IPS DF 6.9 (cell line): ENCODE data around the gene SLC23A1.

Experiments
- DNase-seq: peaks from one replicate; pipeline ENCODE4 v3.0.0-alpha.2; 2013; ENCODE audit warnings: low read depth, low spot score
- H3K27ac ChIP-seq: one replicate; pipeline ENCODE4 v1.5.1; 2013; ENCODE audit warnings: low read length, control low read depth
- H3K27me3 ChIP-seq: 2 replicates; pipeline ENCODE4 v1.6.1; 2013; ENCODE audit warnings: mild to moderate bottlenecking, low read length; ENCODE audit not compliant: control insufficient read depth, insufficient read depth
- H3K36me3 ChIP-seq: 2 replicates; pipeline ENCODE4 v1.6.1; 2013; ENCODE audit warnings: low read length; ENCODE audit not compliant: control insufficient read depth, insufficient read depth
- H3K4me1 ChIP-seq: 2 replicates; pipeline ENCODE4 v1.6.1; 2013; ENCODE audit warnings: low read length; ENCODE audit not compliant: control insufficient read depth, insufficient read depth
- H3K4me3 ChIP-seq: 2 replicates; pipeline ENCODE4 v1.5.1; 2013; ENCODE audit warnings: mild to moderate bottlenecking, low read length
- H3K9me3 ChIP-seq: 2 replicates; pipeline ENCODE4 v1.6.1; 2013; ENCODE audit warnings: low read length, inconsistent platforms; ENCODE audit not compliant: control insufficient read depth, insufficient read depth
- WGBS: extraction: QIAGEN DNeasy Blood & Tissue Kit; methylation state at CpG from one replicate; pipeline ENCODE4 v1.1.7; 2013; ENCODE audit warnings: mixed read lengths, missing lambda C conversion rate; ENCODE audit not compliant: insufficient read length, insufficient coverage; 5-methylcytosine and 5-hydroxymethylcytosine counted together

SLC23A1 gene

DNA sequence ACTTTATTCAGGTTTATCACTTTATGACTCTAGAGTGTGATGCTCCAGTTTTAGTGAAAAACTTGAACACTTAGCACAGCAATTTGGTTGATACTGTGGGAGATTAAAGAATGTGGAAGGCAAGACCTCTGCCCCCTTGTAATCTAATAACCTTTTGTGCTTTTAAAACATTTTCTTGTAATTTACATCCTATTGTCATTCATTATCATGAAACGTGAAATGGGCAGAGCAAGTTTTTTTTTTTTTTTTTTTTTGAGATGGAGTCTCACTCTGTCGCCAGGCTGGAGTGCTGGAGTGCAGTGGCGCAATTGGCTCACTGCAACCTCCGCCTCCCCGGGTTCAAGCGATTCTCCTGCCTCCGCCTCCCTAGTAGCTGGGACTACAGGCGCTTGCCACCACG, 39.6 kb downstream of the SLC23A1 start:
- WGBS: no CpG with 5 or more reads among the region's 9 CpGs
- Histone ChIP-seq H3K9me3 (no peaks in the 10 kb centered on the region), H3K27me3 (no peaks in the 10 kb centered on the region), H3K36me3 (no peaks in the 10 kb centered on the region), H3K4me3 (no peak overlapping the region), H3K4me1 (no peaks in the 10 kb centered on the region), H3K27ac (no peak overlapping the region)
- DNase-seq: no peak

GRCh38 chr5:139342423-139342723, 40.7 kb downstream of the SLC23A1 start:
- no peak overlapping the region for H3K27ac ChIP-seq
- H3K36me3 ChIP-seq: no peaks in the 10 kb centered on the region
- H3K27me3 ChIP-seq: no peaks in the 10 kb centered on the region
- no peaks in the 10 kb centered on the region for H3K4me1 ChIP-seq
- peak overlapping the region; percentile 89; the same call in 1 of the 2 replicates for H3K4me3 ChIP-seq
- DNase-seq: no peak
- WGBS: no CpG with 5 or more reads among the region's 16 CpGs
- H3K9me3 ChIP-seq: no peaks in the 10 kb centered on the region

DNA sequence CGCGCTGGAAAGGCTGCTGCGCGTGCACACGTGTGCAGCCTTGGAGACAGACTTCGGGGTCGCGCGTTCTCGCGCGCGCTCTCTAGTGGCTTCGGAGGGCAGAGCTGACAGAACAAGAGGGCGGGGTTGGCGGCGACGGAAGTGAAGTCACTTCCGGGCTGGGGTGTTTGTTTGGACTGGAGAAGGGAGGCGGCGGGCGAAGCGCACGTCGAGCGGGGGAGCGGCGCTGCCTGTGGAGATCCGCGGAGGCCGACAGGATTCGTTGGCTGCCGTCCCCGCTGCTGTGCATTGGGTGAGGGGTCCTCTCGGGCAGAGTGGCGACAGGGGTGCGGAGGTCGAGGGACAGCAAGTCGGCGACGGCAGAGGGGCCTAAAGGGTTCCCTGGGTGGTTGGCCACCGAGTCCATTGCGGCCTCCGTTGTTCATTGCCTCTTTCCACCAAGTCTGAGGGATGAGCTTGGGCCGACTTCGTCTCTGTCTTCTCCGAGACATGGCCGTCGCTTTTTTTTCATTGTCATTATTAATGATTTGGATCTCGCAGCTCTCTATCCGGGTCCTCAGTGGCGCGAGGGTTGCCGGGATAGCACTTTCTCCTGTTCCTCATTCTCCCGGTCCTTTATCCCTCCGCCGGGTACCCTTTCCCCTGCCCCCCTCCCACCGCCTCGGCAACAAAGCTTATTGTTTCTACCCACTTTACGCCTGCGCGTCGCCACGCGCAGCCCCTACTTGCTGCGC, 41.2 kb downstream of the SLC23A1 start, which contains the start of gene PAIP2:
Gene PAIP2, plus strand, starts transcription at position 166 of the 734 bp plus-strand sequence. CDS start 21,931 bp downstream, outside the sequence.
- Histone ChIP-seq H3K4me3 (peak within 1 kb of the TSS; percentile 89), H3K4me1 (no peaks in the 10 kb centered on the region), H3K36me3 (no peaks in the 10 kb centered on the region), H3K27me3 (no peaks in the 10 kb centered on the region), H3K9me3 (no peaks in the 10 kb centered on the region), H3K27ac (no peak within 1 kb of the TSS)
- no CpG with 5 or more reads among the region's 66 CpGs for WGBS
- peak; percentile 96 for DNase-seq

DNA sequence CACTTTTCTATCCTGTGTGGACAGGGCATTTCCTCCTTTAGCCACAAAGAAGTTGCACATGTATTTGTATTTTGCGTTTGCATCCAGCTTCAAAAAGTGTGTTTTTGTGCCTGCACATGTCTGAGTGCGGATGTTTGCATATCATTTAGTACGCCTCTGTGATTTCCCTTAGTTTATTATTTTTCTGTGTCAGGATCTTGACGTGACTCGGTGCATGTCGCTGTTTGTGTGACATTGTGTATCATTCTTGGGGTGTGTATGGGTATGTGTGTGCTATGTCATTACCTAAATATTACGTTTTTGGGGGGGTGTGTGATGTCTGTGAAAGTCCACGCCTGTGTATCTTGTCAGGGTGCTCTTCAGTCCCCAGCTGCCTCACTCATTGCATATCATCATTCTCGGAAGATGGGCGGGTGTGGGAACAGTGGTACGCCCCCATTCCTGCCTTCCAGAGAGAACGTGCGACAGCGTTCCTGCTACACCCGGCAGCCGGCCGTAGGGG, 41.9 kb downstream of the SLC23A1 start:
- no peaks in the 10 kb centered on the region for H3K4me1 ChIP-seq
- no peak for DNase-seq
- H3K9me3 ChIP-seq: no peaks in the 10 kb centered on the region
- no peaks in the 10 kb centered on the region for H3K27me3 ChIP-seq
- WGBS: no CpG with 5 or more reads among the region's 17 CpGs
- H3K36me3 ChIP-seq: no peaks in the 10 kb centered on the region
- no peak overlapping the region for H3K27ac ChIP-seq
- peak overlapping the region; percentile 22; the same call in 1 of the 2 replicates for H3K4me3 ChIP-seq

DNA sequence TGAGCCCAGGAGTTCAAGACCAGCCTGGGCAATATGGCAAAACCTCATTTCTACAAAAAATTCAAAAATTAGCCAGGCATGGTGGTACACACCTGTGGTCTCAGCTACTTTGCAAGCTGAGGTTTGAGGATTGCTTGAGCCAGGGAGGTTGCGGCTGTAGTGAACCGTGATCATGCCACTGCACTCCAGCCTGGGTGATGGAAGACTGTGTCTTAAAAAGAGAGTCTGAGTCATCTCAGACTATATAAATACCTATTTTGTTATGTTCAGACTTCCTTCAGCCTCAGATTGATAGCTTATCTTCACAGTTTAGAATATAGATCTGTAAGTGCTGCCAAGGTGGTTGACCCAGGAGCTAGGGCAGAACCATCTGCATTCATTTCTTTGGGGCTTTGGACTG, 43.0 kb downstream of the SLC23A1 start:
- no peaks in the 10 kb centered on the region for H3K9me3 ChIP-seq
- no peaks in the 10 kb centered on the region for H3K27me3 ChIP-seq
- H3K27ac ChIP-seq: no peak overlapping the region
- no peak for DNase-seq
- H3K4me1 ChIP-seq: no peaks in the 10 kb centered on the region
- no peak overlapping the region for H3K4me3 ChIP-seq
- WGBS: no CpG with 5 or more reads among the region's 2 CpGs
- no peaks in the 10 kb centered on the region for H3K36me3 ChIP-seq

- no peak for DNase-seq
- Histone ChIP-seq H3K9me3 (no peaks in the 10 kb centered on the region), H3K4me3 (no peak overlapping the region), H3K4me1 (no peaks in the 10 kb centered on the region), H3K36me3 (peaks cover 7% of the 10 kb centered on the region; the same call in 1 of the 2 replicates), H3K27ac (no peak overlapping the region), H3K27me3 (no peaks in the 10 kb centered on the region)
- WGBS: no CpG with 5 or more reads among the region's 6 CpGs
Observed at GRCh38 chr5:139335811-139336210, 47.3 kb downstream of the SLC23A1 start.
